Common myeloid progenitor, CD34-positive (primary cell): ENCODE results near the gene LCOR.

Source experiments
- CTCF ChIA-PET: fragments of 350-600 bp; sonication (Branson Sonifier 250); formaldehyde crosslinking; loops from one replicate; lab custom pipeline; 2021; ENCODE audit warnings: antibody characterized with exemption; lab: Charles Lee
- POLR2A ChIA-PET: fragments of 350-600 bp; sonication (Branson Sonifier 250); formaldehyde crosslinking; loops from one replicate; lab custom pipeline; 2021; ENCODE audit warnings: antibody characterized with exemption; lab: Charles Lee
- DNase-seq, 3 donors: peaks; one replicate each; pipeline versions ENCODE4 v3.0.0 to v3.0.0-alpha.2; 2013
- H3K27ac ChIP-seq, 2 experiments: 1 replicate in 1 of 2; 2 replicates in 1 of 2; pipeline ENCODE4 v1.7.0; 2013; ENCODE audit warnings: inconsistent platforms in 2 of 2, low read length in 2 of 2, mild to moderate bottlenecking in 2 of 2, low read depth in 1 of 2, moderate library complexity in 1 of 2; ENCODE audit not compliant: severe bottlenecking in 2 of 2, insufficient read depth in 1 of 2, poor library complexity in 1 of 2
- H3K27me3 ChIP-seq, 5 experiments: replicated peaks in 2 of 5; 1 replicate in 3 of 5; 2 replicates in 2 of 5; pipeline versions ENCODE4 v1.6.1 to v1.7.0; 2013; ENCODE audit warnings: low read length in 4 of 5, mild to moderate bottlenecking in 2 of 5, moderate library complexity in 2 of 5, inconsistent platforms in 1 of 5; ENCODE audit not compliant: insufficient read depth in 5 of 5, control insufficient read depth in 4 of 5
- H3K36me3 ChIP-seq, 4 experiments: 1 replicate in 2 of 4; 2 replicates in 2 of 4; pipeline versions ENCODE4 v1.6.1 to v1.7.0; 2013; ENCODE audit warnings: low read length in 3 of 4, control low read depth in 1 of 4, mild to moderate bottlenecking in 1 of 4; ENCODE audit not compliant: control insufficient read depth in 4 of 4, insufficient read depth in 4 of 4
- H3K4me1 ChIP-seq, 4 experiments: 1 replicate in 3 of 4; 2 replicates in 1 of 4; pipeline versions ENCODE4 v1.6.1 to v1.7.1; 2013; ENCODE audit warnings: low read length in 3 of 4, mild to moderate bottlenecking in 3 of 4, control low read depth in 1 of 4, inconsistent platforms in 1 of 4, moderate library complexity in 1 of 4; ENCODE audit not compliant: control insufficient read depth in 4 of 4, insufficient read depth in 4 of 4; ENCODE audit errors: control extremely low read depth in 1 of 4
- H3K4me3 ChIP-seq, 7 experiments: 1 replicate in 4 of 7; 2 replicates in 3 of 7; pipeline versions ENCODE4 v1.5.1 to v1.7.0; 2013; ENCODE audit warnings: mild to moderate bottlenecking in 7 of 7, low read length in 6 of 7, moderate library complexity in 6 of 7, inconsistent platforms in 2 of 7, low read depth in 2 of 7, control low read depth in 1 of 7; ENCODE audit not compliant: insufficient read depth in 4 of 7, control insufficient read depth in 1 of 7; ENCODE audit errors: extremely low read depth in 1 of 7
- H3K9me3 ChIP-seq, 5 experiments: 1 replicate in 4 of 5; 2 replicates in 1 of 5; pipeline versions ENCODE4 v1.6.1 to v1.7.1; 2013; ENCODE audit warnings: low read length in 4 of 5, mild to moderate bottlenecking in 2 of 5, inconsistent platforms in 1 of 5, low read depth in 1 of 5, moderate library complexity in 1 of 5; ENCODE audit not compliant: control insufficient read depth in 4 of 5, insufficient read depth in 2 of 5; ENCODE audit errors: control extremely low read depth in 1 of 5
- WGBS: methylation state at CpG from one replicate; pipeline ENCODE4 v1.1.5; 2013; ENCODE audit not compliant: insufficient coverage; 5-methylcytosine and 5-hydroxymethylcytosine counted together

The LCOR gene

DNA sequence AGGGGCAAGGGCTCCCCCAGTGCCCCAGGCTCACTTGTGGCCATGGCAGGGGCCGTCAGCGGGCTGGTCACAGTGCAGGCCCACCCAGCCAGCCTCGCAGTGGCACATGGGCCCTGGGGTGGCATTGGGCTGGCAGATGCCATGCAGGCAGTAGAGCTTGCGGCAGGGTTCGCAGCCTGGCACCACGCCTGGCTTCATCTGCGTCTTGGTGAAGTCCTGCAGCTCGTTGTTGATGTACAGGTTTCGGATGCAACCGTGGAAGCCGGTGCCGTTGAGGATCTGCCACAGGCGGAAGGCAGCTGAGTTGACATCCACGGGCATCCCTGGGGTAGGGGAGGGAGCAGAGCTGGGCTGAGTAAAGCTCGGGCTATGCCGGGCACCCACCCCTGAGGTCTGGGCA lies 170.6 kb downstream of the LCOR start:
- H3K27ac ChIP-seq: no peak overlapping the region
- H3K4me3 ChIP-seq: no peak overlapping the region
- peaks cover 5 to 7% (median 6%) of the 10 kb centered on the region in 5 experiments for H3K9me3 ChIP-seq
- no peaks in the 10 kb centered on the region for H3K36me3 ChIP-seq
- ChIA-PET CTCF (interaction anchor here (1.0 to 2.2 kb wide), 3 partner anchors 9 to 23 kb away, joined by 3 to 7 read pairs (median 6); no protein-coding TSS in a partner anchor), POLR2A (interaction anchor here (0.7 kb wide), 1 partner anchor 451 kb away, joined by 3 read pairs; no protein-coding TSS in a partner anchor)
- no peaks in the 10 kb centered on the region for H3K4me1 ChIP-seq
- WGBS: 100% methylated on average over 15 of the region's 16 CpGs
- no peak for DNase-seq
- no peaks in the 10 kb centered on the region for H3K27me3 ChIP-seq

DNA sequence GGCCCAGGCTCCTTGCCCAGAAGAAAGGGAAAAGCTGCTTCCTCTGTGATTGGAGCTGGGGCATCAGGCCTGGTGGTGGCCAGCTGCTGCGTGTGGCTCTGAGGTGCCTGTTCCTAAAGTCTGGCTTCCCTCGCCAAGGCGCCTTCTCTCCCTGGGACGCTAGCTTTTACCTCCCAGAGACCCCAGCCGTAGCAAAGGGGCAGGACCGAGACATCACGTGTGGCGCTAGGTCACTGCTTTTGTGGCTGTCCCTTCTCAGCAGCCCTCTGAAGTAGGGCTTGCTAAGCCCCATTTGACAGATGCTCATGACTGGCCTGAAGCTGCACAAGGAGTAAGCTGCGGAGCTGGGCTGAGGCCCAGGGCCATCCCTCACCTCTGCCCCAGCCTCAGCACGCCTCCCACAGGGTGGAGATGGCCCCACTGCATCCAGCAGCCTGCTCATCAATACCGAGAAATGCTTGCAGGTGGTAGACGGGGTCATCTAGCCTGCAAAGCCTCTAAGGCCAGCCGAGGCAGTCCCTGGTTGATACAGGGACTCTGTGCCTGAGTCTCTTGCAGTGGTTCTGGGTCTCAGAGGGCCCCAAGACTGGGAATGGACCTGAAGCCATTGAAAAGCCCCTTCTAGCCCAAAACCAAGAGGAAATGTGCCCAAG lies 171.2 kb downstream of the LCOR start:
- no peak for DNase-seq
- Histone ChIP-seq H3K4me3 (no peak overlapping the region), H3K36me3 (no peaks in the 10 kb centered on the region), H3K27me3 (no peaks in the 10 kb centered on the region), H3K4me1 (no peaks in the 10 kb centered on the region), H3K9me3 (peaks cover 5 to 10% (median 6%) of the 10 kb centered on the region in 5 experiments), H3K27ac (no peak overlapping the region)
- 97% methylated on average over 13 of the region's 13 CpGs for WGBS
- ChIA-PET CTCF (interaction anchor here (0.8 to 2.2 kb wide), 4 partner anchors 9 to 86 kb away, joined by 3 to 7 read pairs (median 4); no protein-coding TSS in a partner anchor), POLR2A (interaction anchor here (0.7 kb wide), 1 partner anchor 451 kb away, joined by 3 read pairs; no protein-coding TSS in a partner anchor)

DNA sequence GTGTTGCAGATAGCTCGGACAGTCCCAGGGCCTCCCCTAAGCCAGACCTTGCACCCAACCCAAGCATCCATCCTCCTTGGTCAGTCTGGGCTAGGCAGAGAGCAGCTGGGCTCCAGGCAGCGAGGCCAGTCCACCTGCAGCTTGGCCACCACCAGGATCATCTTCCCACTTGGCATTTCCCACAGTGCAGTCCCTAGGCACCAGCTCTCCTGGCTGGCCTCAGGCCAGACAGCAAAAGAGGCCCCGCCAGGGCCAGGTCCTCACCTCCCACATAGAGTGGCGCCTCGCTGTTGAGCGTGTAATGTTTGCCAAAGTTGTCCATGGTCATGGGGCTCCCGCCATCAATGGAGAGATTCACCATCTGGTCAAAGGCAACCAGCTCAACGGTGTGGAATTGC lies 171.7 kb downstream of the LCOR start:
- ChIA-PET POLR2A (no interaction called here), CTCF (interaction anchor here (0.7 to 2.2 kb wide), 5 partner anchors 8 to 87 kb away, joined by 3 to 7 read pairs (median 3); no protein-coding TSS in a partner anchor)
- Histone ChIP-seq H3K36me3 (no peaks in the 10 kb centered on the region), H3K27ac (no peak overlapping the region), H3K4me3 (no peak overlapping the region), H3K4me1 (no peaks in the 10 kb centered on the region), H3K27me3 (no peaks in the 10 kb centered on the region), H3K9me3 (peaks cover 5 to 10% (median 6%) of the 10 kb centered on the region in 5 experiments)
- WGBS: 92% methylated on average over 7 of the region's 8 CpGs
- no peak for DNase-seq

DNA sequence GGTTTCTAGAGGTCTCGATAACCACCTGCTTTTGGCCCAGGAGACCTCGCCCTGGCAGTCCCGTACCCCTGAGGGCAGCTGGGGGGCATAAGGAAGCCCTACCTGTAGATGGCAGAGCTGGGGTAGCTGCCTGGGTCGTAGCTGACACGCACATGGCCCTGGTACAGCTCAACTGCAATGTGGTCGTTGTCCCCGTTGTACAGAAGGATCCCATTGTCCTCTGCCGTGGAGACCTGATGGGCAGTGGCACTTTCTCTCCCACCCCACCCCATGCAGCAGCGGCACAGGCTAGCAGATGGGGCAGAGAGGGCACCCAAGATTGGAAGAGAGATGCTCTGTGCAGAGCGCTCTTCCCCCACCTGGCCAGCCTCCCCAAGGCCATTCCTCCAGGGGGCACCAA lies 172.5 kb downstream of the LCOR start:
- no peak for DNase-seq
- H3K36me3 ChIP-seq: no peaks in the 10 kb centered on the region
- H3K27ac ChIP-seq: no peak overlapping the region
- H3K27me3 ChIP-seq: no peaks in the 10 kb centered on the region
- no peaks in the 10 kb centered on the region for H3K4me1 ChIP-seq
- ChIA-PET CTCF (interaction anchor here (0.7 to 2.2 kb wide), 3 partner anchors 20 to 21 kb away, joined by 3 to 7 read pairs (median 3); no protein-coding TSS in a partner anchor), POLR2A (no interaction called here)
- H3K9me3 ChIP-seq: peaks cover 5 to 10% (median 6%) of the 10 kb centered on the region in 5 experiments
- WGBS: 94% methylated on average over 8 of the region's 10 CpGs
- no peak overlapping the region for H3K4me3 ChIP-seq

DNA sequence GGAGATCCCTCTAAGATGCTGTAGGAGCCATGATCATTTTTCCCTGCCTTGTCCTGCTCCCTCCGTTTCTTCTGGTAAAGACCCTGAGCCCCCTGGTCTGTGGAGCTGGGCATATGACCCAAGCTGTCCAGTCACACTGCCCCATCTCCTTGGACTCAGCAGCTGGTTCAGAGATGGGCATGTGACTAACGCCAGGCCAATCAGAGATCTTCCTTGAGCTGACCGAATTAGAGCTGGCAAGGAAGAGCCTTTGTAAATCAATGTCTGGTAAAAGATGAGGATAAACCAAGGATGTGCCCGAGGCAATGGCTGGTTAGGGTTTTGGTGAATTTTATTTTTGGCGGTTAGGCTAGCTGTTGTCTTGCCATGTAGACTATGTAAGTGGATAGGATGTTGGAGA lies 173.3 kb downstream of the LCOR start:
- no peaks in the 10 kb centered on the region for H3K36me3 ChIP-seq
- H3K4me3 ChIP-seq: no peak overlapping the region
- DNase-seq: no peak
- H3K27me3 ChIP-seq: no peaks in the 10 kb centered on the region
- 100% methylated on average over 5 of the region's 5 CpGs for WGBS
- no peak overlapping the region for H3K27ac ChIP-seq
- ChIA-PET POLR2A (no interaction called here), CTCF (interaction anchor here (0.6 to 1.4 kb wide), 3 partner anchors 19 to 95 kb away, joined by 3 to 5 read pairs (median 3); no protein-coding TSS in a partner anchor)
- no peaks in the 10 kb centered on the region for H3K4me1 ChIP-seq
- H3K9me3 ChIP-seq: peaks cover 5 to 10% (median 6%) of the 10 kb centered on the region in 5 experiments

DNA sequence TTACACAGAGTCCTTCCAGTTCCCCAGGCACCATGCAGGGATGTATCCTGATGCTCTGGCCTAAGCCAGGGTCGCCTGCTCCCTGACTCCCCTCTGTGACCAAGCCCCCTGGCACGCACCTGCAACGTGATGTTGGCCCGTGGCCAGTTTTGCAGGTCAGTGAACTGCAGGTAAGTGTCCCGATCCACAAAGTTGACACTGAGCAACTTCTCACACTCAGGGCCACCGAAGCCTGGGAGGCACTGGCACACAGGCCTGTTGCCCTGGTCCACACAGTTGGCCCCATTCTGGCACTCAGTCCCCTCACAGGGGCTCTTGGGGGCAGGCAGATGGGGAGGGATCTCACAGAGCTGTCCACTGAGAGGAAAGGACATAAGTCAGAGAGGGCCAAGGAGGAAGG lies 174.3 kb downstream of the LCOR start:
- ChIA-PET POLR2A (no interaction called here), CTCF (no interaction called here)
- H3K27ac ChIP-seq: no peak overlapping the region
- 95% methylated on average over 5 of the region's 6 CpGs for WGBS
- DNase-seq: no peak
- no peaks in the 10 kb centered on the region for H3K4me1 ChIP-seq
- H3K27me3 ChIP-seq: no peaks in the 10 kb centered on the region
- peaks cover 5 to 10% (median 6%) of the 10 kb centered on the region in 5 experiments for H3K9me3 ChIP-seq
- no peak overlapping the region for H3K4me3 ChIP-seq
- no peaks in the 10 kb centered on the region for H3K36me3 ChIP-seq

DNA sequence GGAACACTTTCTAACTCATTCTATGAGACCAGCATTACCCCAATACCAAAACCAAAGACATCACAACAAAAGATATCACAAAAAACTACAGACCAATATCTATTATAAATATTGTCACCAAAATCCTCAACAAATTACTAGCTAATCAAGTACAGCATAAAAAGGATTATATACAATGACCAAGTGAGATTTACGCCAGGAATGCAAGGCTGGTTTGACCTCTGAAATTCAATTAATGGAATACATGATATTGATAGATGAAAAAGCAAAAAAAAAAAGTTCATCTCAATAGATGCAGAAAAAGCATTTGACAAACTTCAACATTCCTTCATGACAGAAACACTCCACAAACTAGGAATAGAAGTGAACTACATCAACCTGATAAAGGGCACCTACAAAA lies 175.3 kb downstream of the LCOR start:
- Histone ChIP-seq H3K4me1 (no peaks in the 10 kb centered on the region), H3K27me3 (no peaks in the 10 kb centered on the region), H3K9me3 (peaks cover 5 to 10% (median 6%) of the 10 kb centered on the region in 5 experiments), H3K36me3 (no peaks in the 10 kb centered on the region), H3K27ac (no peak overlapping the region), H3K4me3 (no peak overlapping the region)
- no CpG with 5 or more reads among the region's 1 CpG for WGBS
- CTCF ChIA-PET: no interaction called here
- POLR2A ChIA-PET: no interaction called here
- DNase-seq: peak in 2 of 3 donors; percentile 59 to 60
